NB4 (cell line): ENCODE results near the gene OR56A5.

ENCODE experiments used
- POLR2A ChIP-seq: IDR thresholded peaks from 2 replicates; pipeline ENCODE4 v1.6.1; 2011; ENCODE audit warnings: mild to moderate bottlenecking; ENCODE audit not compliant: insufficient read length; ENCODE audit errors: extremely low read depth
- TF ChIP-seq, protein P1 (sequence below): IDR thresholded peaks from one replicate; pipeline ENCODE4 v1.5.1; 2012; ENCODE audit warnings: low read depth, low read length

DNA sequence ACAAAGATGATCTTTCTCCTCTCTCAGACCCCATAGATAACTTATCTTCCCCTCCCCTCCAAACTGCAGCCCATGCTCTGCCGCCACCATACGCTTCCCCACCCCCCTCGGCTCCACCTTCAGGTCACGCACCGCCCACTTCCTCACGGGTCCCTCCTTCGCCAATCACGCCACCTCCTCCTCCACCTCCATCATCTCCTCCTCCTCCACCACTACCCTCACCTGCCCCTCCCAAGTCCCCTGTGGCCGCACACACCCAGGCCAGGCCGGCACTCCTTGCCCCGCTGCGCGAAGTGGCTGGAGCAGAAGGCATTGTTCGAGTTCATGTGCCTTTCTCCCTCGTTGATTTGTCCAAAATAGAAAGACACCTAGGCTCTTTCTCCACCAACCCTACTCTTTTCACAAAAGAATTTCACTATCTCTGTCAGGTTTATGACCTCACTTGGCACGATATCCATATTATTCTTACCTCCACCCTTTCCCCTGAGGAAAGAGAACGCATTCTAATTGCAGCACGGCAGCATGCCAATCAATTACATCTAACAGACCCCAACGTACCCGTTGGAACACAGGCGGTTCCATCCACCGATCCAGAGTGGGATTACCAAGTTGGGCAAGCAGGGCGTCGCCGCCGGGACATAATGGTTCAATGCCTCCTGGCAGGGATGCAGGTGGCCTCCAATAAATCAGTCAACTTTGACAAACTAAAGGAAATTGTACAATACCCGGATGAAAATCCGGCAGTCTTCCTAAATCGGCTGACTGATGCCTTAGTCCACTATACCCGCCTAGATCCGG lies 38.5 kb downstream of the OR56A5 start:
- TF ChIP-seq, protein P1, sequence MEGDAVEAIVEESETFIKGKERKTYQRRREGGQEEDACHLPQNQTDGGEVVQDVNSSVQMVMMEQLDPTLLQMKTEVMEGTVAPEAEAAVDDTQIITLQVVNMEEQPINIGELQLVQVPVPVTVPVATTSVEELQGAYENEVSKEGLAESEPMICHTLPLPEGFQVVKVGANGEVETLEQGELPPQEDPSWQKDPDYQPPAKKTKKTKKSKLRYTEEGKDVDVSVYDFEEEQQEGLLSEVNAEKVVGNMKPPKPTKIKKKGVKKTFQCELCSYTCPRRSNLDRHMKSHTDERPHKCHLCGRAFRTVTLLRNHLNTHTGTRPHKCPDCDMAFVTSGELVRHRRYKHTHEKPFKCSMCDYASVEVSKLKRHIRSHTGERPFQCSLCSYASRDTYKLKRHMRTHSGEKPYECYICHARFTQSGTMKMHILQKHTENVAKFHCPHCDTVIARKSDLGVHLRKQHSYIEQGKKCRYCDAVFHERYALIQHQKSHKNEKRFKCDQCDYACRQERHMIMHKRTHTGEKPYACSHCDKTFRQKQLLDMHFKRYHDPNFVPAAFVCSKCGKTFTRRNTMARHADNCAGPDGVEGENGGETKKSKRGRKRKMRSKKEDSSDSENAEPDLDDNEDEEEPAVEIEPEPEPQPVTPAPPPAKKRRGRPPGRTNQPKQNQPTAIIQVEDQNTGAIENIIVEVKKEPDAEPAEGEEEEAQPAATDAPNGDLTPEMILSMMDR = no peak
- TF ChIP-seq POLR2A = no peak
